Astrocyte of the cerebellum (primary cell): Measurements from ENCODE around the gene CTU2.

Experiments used
- DNase-seq: peaks from one replicate; pipeline ENCODE4 v3.0.0-alpha.2; 2011; ENCODE audit warnings: low read depth
- H3K4me3 ChIP-seq: 2 replicates; pipeline ENCODE4 v1.5.1; 2011; ENCODE audit warnings: mild to moderate bottlenecking, low read depth, low read length, moderate library complexity
- in situ Hi-C: cut with HindIII; loops from 2 replicates; pipeline ENCODE4 v1.10.0; 2017; ENCODE audit warnings: low sequenced_read_pairs
- TF ChIP-seq, protein P1 (sequence below): IDR thresholded peaks from 2 replicates; pipeline ENCODE4 v1.5.1; 2012; ENCODE audit warnings: low read length, low read depth, moderate library complexity, mild to moderate bottlenecking; ENCODE audit errors: missing control alignments

Gene CTU2

DNA sequence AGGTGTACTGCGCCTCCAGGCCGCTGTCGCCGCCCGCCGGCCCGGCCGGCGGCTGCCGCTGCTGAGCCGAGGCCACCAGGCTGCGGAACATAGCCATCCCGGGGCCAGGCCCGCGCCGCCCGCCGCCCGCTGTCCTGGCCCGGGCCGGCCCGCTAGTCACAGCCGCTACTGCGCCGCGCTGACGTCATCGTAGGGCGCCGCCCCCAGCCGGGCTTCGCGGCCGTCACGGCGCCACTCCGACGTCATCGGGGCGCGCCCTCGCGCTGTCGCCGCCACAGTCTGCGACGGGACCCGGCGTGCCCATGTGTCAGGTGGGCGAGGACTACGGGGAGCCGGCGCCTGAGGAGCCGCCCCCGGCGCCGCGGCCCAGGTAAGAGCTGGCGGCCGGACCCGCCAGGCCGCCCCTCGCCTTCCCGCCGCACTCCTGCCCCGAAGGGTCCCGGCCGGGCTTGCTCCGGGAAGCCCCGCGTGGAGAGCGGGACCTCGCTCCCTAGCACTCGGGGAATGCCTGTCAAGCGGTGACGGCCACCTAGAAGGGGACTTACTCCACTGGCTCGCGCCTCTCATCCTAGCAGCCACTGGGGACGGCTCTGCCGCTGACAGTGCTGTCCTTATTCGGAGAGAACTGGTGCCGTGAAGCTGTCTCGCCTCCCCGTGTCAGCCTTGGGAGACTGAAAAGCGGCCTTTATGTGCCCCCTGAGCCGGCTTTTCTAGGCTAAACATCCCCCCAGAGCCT is at the start of gene CTU2, which contains the start of gene RNF166:
Gene CTU2 (plus strand): TSS at position 275 of the 736 bp plus-strand sequence. CDS start 28 bp downstream, at position 303.
Gene RNF166 (minus strand): TSS at position 180 of the 736 bp plus-strand sequence. CDS start 83 bp downstream, at position 97.
- in situ Hi-C loops: no loop called here
- peak; percentile 54 for DNase-seq
- H3K4me3 ChIP-seq: peak within 1 kb of the TSS; percentile 95
- TF ChIP-seq, protein P1, sequence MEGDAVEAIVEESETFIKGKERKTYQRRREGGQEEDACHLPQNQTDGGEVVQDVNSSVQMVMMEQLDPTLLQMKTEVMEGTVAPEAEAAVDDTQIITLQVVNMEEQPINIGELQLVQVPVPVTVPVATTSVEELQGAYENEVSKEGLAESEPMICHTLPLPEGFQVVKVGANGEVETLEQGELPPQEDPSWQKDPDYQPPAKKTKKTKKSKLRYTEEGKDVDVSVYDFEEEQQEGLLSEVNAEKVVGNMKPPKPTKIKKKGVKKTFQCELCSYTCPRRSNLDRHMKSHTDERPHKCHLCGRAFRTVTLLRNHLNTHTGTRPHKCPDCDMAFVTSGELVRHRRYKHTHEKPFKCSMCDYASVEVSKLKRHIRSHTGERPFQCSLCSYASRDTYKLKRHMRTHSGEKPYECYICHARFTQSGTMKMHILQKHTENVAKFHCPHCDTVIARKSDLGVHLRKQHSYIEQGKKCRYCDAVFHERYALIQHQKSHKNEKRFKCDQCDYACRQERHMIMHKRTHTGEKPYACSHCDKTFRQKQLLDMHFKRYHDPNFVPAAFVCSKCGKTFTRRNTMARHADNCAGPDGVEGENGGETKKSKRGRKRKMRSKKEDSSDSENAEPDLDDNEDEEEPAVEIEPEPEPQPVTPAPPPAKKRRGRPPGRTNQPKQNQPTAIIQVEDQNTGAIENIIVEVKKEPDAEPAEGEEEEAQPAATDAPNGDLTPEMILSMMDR: no peak

- no peak overlapping the region for H3K4me3 ChIP-seq
- in situ Hi-C loops: no loop called here
- TF ChIP-seq, protein P1: no peak
- DNase-seq: no peak
These were observed 48.9 kb upstream of the CTU2 start for GRCh38 chr16:88657371-88657770.

GRCh38 chr16:88658714-88659113 is 47.6 kb upstream of the CTU2 start:
- H3K4me3 ChIP-seq: no peak overlapping the region
- no peak for DNase-seq
- in situ Hi-C loops: no loop called here
- TF ChIP-seq, protein P1: no peak

DNA sequence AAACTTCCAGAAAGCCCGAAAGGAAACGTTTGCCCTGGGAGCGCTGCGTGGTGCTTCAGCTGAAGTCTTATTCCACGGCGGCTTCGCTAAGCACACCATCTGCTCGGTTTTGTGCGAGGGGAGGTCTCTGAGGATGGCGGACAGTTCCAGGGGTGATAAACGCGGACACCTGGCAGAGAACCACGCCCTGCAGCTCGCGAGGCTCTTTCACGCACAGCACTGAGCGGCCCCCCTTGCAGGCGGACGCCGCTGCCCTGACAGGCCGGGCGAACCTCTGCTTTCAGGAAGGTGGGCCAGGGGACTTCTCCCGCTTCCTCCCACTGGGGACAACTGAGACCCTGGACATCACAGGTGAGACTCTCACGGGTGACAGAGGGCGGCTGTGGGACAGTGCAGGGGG is 47.1 kb upstream of the CTU2 start:
- in situ Hi-C loops: no loop called here
- no peak for DNase-seq
- TF ChIP-seq, protein P1: no peak
- no peak overlapping the region for H3K4me3 ChIP-seq

DNA sequence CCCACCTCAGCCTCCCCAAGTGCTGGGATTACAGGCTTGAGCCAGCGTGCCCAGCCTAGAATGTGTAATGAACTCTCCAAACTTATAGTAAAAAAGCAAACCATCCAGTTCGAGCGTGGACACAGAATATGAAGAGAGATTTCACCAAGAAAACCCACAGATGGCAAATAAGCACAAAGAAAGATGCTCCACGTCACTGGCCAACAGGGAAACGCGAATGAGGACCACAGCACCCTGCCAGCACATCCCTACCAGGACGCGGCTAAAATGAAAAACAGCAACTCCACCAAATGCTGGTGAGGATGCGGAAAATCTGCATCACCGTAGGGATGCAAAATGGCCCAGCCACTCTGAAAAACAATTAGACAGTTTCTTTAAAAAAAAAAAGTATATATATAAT is 44.8 kb upstream of the CTU2 start:
- in situ Hi-C loops: no loop called here
- DNase-seq: no peak
- no peak overlapping the region for H3K4me3 ChIP-seq
- TF ChIP-seq, protein P1: no peak

DNA sequence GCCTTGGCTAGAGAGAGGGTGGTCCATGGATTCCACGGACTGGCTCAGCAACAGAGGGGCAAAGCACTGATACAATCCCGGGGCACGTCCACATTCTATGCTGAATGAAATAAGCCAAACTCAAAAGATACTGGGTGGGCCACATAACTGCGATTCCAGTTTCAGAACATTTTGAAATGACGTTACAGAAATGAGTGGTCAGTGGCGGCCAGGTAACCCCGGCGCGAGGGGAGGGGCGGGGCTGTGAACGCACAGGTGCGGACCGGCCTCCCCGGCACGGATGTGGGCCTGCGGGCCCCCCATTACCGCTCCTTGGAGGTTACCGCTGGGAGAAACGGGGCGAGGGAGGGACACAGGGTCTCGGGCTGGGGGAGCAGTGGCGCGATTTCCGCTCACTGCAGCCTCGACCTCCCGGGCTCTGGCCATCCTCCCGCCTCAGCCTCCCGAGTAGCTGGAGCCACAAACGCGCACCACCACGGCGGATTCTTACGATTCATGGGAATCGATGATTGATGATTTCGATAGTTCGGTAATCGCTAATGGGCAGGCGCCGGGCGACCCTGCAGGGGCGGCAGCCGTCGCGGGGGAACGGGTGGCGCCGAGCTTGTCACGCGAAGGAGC is 44.0 kb upstream of the CTU2 start:
- peak overlapping the region; percentile 96 for H3K4me3 ChIP-seq
- TF ChIP-seq, protein P1: no peak
- no peak for DNase-seq
- in situ Hi-C loops: no loop called here
